Measurements from ENCODE around the gene TFAP2E.
A peak's percentile ranks its signal among the peaks of the same experiment; 100 is the strongest.

The TFAP2E gene

DNA sequence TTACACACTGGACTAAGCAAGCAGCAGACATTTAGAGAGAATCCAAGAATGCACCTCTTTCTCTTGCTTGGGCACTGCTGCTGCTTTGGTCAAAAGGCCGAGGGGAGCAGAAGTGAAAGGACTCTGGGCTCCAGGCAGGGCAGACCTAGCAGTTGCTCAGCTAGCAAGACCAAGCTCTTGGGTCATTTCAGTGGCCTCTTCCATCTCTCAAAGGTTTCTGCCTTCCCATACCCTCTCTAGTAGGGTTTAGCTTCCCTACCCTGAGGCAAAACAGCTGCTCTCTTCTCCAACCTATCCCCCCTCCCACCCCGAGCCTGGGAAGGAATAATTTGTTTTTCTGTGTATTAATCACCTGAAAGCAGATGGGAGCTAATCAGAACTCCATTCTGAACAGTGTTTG, 25.8 kb downstream of the TFAP2E start:
- DNase-seq: no peak

DNA sequence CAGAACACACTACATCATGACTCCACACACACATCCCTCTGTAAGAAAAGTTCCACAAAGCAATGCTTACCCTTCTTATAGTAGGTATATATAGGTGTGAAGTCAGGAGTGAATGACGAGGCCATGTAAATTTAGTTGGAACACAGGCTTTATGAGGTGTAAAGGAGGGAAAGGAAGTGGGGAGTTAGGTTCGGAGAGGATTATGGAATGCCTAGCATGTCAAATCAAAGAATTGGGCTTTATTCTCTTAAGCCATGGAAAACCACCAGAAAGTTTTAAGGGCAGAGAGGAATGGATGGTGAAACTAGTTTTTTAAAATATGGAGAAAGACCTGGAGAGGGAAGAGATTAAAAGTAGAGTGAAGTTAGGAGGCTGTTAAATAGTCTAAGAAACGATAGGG, 26.3 kb downstream of the TFAP2E start:
- DNase-seq: no peak

DNA sequence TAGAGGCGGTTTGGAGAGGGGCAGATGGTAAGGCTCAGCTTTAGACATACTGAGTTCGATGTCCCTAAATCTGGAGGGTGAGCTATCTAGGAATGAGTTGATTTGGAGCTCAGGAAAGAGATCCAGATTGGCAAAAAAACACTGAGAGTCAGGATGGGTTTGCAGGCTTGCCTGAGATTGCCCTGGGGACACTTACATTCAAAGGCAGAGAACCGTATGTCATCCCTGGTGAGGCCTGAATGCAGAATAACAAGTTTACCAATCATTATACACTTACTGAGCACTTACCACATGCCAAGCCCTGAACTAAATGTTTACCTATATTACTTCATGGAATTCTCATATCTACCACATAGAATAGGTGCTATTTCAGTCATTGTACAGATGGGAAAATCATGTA, 27.5 kb downstream of the TFAP2E start:
- DNase-seq: no peak

DNA sequence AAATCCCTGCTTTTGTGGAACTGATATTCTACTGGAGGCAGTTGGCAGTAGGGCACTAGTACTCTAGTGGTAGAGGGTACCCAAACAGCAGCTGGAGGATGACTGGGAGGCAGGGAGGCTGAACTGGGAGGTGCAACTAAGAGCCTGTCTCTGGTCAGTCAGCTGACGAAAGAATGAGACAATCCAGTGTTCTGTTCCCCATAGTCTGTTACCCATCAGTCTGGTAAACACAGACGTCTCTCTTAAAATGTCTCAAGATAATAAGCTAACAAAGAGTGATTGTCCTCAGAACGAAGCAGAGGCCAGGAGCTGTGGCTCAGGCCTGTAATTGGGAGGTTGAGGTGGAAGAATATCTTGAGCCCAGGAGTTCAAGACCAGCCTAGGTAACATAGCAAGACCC, 30.4 kb downstream of the TFAP2E start:
- no peak for DNase-seq

DNA sequence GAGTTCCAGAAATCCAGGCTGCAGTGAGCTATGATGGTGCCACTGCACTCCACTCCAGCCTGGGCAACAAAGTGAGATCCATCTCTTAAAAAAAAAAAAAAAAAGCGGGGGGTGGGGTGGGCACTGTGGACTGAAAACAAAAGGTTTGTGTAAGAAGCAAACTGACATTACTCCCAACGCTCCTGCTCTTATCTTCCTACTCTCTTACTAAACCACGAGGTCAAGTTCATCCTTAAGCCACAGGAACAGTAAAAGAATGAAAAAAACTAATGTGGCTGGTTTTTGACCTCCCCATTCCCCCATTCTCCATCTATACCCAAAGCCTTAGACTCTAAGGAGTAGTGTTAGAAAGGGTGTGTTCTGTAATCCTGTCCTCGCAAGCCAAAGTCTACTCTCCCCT, 30.8 kb downstream of the TFAP2E start:
- DNase-seq: no peak

DNA sequence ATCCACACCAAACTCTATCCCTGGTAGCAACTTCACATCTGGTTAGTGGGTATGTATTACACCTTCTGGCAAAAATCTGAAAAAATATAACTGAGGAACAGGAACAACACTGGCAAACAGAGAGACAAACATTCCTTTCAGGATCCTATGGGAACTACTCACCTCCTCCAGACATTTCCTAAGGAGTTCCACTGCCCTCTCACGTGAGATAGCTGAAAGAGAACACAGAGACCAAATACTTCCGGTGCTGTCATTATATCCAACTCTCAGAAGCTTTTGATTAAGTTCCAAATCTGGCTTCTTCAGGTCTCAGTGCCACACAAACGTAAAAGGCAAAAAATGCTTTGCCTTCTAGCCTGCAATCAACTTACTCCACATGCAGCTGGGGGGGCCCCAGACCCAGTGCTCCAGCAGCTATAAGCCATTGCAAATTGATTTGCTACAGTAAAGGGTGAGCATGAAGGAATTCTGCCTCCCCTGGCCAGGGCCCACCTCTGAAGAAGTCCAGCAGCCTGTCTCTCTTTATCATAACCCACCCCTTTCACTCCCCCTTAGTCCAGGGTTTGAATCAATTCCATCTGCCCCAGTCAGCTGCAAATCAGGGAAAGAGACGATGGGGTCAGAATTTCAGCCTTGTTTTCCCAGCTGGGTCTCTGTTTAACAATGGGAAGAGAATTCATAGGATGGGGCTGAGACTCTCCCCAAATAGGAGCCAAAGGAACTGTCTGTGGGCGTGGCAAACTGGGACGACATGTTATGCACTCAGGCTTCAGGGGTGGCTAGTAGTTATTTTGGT, 32.2 kb downstream of the TFAP2E start:
- DNase-seq: no peak

DNA sequence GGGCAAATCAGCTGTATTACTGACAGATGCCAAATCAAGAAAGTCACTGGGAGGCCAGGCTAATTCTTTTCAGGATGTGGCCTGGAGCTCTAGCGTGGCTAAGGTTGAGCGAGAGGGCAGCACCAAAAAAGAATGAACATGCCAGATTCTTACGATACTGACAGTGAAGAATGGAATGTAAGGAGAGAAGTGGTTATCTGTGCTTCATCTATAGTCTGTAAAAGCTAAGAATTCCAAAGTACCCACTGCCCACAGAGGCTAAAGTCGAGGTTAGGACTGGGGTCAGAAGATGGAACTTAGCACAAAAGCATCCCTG, 32.7 kb downstream of the TFAP2E start:
- no peak for DNase-seq

DNA sequence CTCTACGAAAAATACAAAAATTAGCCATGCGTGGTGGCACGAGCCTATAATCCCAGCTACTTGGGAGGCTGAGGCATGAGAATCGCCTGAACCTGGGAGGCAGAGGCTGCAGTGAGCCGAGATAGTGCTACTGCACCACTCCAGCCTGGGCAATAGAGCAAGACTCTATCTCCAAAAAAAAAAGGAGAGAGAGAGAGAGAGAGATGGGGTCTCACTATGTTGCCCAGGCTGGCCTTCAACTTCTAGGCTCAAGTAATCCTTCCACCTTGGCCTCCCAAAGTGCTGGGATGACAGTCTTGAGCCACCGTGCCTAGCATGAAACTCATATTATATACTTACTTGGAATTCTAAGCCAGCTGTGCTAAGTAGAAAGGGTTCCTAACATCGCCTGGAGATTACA, 38.5 kb downstream of the TFAP2E start:
- no peak for DNase-seq

DNA sequence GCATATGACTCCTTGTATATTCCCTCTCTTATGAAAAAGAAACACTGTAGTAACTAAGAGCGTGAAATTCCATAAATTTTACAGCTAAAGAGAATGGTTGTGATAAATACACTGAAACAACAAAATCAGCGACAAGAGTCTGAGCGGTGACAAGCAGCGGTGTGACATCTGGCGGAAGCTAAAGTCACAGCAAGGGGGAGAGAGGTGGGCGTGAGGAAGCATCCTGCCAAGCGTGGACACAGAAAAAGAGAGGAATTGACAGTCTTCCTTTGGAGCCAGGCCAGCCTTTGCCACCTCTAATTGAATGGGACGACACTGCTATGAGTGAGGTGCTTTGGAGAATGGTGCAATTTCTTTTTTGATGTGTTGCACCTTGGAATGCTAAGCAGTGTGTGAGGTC, 42.3 kb downstream of the TFAP2E start:
- DNase-seq: no peak

DNA sequence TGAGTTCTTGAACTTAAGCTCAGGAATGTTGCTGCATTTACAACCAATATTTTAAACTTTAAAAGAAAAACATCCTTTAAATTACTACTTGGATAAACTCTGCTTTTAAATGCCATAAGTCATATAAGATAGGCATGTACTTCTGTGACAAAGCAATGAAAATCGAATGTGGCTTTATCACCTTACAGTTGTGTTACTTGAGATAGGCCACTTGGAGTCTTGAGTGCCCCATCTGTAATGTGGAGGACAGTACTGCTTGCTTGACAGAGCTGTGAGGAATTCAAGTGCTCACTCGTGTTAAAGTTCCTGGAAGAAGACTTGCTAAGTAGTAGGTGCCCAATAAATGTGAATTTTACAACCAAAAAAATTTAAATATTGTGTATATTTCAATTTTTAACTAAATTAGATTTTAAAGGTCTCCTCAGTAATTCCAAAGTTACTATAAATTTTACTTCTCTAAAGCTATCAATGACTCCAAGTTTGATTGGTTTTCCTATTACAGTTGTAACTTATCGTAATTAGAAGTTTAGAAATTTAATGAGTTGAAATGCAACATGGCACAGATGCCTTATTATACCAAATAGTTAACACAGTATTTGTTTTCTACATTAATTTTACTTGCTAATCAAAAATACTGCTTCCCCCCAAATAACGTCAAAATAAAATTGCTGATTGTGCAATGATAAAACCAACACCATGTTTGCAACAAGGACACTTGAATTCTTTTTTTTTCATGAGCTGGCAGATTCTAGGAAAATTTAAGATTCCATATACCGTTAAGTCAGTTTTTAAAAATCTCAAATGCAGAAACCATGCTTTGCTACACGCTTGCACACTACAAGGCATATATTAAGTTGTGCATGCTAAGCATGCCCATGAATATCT, 46.4 kb downstream of the TFAP2E start:
- no peak for DNase-seq

DNA sequence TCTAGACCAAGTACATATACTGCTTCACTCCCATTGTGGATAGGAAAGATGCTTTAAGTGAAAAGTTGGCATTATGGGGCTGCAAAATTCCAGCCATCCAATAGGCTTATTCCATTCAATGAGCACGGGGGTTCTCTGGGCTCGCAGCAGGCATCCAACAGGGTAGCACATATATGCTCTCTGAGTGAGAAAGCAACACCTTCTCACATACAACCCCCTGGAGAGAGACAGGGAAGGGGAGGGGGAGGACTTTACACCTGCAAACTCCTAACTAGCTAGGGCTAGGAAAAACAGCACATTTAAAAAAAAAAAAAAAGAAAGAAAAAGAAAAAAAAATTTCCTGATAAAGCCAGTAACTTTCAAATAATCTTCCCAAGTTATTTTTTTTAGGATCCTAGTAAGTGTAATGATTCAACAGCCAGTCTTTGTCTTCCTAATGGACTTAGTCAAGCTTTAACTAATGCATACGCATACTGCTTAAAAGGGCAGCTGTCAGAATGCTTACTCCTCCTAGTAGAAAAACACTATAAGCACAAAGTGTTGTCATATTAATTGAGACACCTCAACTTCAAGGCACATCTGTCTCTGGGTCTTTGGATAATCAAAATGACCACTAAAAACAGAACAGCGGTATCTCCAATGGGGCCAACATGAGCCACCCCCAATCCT, 49.5 kb downstream of the TFAP2E start:
- DNase-seq: no peak

DNA sequence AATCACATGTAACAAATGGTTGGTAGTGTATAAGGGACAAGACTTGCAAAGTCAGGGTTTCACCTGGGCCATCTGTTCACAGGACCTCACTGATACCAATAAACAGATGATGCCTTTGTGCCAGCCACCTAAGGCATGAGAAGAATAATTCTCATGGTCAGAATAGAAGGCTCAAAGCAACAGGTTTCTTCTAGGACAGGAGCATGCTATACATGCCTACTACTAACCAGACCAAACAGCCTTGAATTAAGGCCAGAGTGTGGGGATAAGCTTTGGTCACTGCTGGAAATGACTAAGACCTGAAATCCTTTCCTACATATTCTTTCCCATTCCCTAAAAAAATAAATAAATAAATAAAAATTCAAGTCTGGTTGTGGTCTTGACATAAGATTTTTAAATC, 50.7 kb downstream of the TFAP2E start:
- no peak for DNase-seq

DNA sequence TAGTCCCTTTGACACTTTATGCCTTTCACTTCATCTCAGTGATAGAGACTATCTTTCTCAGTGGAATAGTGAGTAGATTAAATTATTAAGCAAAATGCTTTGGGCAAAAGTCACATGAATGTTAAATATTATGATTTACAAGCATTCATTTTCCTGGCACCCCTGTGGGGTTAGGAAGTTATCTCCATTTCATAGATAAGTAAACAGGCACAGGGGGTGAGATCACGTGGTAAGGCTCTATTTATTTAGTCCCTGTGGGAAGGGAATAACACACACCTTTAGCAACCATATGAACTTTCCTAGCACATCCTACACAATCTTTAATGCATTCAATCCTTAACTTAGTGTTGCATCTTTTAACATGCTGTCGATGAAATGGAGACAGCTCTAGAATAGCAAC, 55.9 kb downstream of the TFAP2E start:
- no peak for DNase-seq

DNA sequence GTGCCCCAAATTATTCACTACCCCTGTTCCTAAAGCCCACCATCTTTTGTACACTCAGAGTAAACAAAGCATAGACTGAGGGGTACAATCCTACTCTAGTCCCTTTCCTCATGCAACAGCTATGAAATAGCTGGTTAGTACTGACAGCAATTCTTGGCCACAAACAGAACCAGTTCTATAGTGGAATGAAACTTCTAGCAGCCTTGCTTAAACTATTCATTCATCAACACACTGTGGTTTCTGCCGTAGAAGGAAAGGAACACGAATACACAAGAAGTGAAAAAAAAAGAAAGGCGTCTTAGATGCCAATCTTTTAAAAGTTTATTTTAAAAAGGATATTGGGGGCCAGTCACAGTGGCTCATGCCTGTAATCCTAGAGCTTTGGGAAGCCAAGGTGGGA, 58.3 kb downstream of the TFAP2E start:
- DNase-seq: no peak

DNA sequence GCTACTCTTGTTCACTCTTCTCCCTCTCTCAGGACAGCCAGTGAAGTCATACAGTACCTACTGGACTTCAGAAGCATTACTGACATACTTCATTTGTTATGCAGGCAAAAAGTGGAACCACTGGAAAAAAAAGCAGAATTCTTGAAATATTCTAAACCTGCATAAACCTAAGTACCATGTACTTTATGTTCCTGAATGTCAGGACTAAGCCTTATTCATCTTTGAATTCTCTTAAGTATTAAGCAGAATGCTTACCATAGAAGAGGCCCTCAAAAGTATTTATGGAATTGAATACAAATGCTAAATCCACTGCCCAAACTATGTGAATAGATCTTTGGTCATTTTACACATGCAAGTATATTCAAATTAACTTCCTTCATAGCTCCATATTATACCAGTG, 60.4 kb downstream of the TFAP2E start:
- no peak for DNase-seq

DNA sequence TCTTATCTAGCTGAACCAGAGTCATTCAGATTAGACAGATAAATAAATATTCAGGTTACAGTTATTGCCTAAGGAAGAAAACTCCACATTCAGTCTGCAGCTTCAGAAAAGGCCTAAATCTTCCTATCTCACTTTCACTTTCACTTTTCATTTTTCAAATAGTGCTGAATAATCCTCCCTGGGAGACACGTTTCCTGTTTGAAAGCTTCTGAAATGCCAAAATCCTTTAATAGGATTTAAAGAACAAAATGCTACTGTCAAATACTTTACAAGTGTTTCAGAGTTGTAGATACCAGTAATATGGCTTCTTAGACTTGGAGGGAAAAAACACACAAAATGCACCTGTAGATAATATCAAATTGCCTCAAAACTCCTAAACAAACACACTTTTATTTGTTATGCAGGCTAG, 64.3 kb downstream of the TFAP2E start:
- no peak for DNase-seq

DNA sequence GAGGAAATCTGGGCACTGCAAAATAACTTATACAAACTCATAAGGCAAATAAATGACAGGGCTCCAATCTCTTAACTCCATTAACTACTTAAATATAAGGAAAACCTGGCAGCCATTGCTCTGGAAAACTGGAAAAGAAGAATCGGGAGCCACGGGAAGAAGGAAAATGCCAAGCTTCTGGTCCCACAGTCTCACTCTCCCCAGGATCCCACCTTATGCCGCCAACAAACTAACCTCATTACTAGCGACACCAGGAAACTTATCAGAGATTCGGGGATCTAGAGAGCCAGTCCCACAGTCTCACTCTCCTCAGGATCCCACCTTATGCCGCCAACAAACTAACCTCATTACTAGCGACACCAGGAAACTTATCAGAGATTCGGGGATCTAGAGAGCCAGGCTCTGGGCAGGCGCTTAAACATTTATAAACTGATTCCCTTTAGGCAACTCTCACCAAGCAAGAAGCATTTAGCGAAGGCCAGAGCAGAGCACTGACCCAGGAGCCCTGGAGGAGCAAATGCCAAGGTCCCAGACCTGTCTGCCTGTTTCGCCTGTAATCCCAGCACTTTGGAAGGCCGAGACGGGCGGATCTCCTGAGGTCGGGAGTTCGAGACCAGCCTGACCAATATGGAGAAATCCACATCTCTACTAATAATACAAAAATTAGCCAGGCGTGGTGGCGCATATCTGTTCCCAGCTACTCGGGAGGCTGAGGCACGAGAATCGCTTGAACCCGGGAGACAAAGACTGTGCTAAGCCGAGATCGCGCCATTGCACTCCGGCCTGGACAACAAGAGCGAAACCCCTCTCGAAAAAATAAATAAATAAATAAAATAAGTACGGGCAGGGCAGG, 67.5 kb downstream of the TFAP2E start:
- DNase-seq: no peak

DNA sequence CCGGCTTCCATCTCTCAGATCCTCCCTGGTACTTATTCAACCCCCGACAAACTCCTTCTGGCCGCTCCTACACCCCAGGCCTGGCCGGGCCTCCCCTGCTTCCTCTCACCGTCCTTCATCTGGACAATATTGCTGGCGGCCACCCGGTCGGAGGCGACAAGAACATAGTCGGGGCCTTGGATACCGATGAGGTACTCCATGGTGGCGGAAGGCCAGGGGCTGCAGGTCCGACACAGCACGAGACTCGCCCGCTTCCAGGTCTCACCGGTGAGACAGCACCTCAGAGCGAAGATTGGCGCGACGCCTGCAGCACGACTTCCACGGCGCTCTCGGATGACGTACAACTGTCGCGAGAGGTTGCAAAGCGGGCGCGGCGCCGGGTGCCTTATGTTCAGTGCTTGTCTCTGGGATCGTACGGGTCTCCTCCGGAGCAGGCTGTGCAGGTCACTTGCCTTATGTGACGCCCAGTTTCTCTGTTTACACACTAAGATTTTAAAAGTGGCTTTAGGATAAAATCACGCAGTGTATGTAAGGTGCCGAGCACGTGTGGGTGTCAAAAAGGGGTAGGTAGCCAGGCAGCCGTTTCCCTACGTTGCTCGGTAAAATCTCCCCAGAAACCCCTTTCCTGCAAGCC, 68.2 kb downstream of the TFAP2E start, which contains the start of gene PSMB2:
Gene PSMB2, minus strand, starts transcription at position 294 of the 634 bp plus-strand sequence. Its CDS starts 94 bp downstream, at position 200.
- DNase-seq: peak; percentile 89

DNA sequence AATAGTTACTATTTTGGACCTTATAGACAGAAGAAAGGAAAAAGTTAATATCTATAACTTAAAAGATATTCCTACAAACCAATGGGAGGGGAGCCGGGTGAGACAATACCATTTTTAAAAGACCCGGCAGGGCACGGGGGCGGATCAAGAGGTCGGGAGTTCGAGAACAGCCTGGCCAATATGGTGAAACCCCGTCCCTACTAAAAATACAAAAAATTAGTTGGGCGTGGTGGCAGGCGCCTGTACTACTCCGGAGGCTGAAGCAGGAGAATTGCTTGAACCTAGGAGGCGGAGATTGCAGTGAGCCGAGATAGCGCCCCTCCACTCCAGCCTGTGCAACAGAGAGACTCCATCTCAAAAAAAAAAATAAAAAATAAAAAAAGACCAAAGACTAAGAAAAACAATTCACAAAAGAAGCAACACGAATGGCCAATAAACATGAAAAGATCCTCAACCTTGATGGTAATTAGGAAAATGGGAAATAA, 69.4 kb downstream of the TFAP2E start:
- DNase-seq: no peak

DNA sequence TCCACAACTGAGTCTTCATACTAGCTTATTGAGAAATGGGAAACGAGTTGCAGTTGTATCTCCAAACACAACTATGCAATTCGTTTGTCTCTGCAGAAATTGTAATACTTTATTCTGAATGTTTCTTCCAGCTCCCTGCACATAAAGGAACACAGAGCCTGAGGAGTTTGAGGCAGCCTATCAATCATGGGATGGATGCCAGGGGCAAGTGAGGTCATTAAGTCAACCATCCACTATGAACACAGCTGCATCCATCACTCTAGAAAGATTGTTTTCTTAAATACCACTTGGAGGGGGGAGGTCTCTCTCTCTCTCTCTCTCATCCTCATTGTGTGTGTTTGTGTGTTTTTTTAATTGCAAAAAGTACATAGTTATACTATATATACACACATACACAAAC, 71.1 kb downstream of the TFAP2E start:
- DNase-seq: no peak
